NCI-H69 (cell line): ENCODE data around the gene GALC.
A peak's percentile ranks its signal among the peaks of the same experiment; 100 is the strongest.
"Not testable (repeated sequence)": the region's sequence is repeated elsewhere in the genome, so short reads cannot be mapped to it uniquely, and the experiment has no call there.

ENCODE experiments used
- DNase-seq: peaks from one replicate; lab custom pipeline; 2025; lab: John Stamatoyannopoulos, UW

GALC gene

DNA sequence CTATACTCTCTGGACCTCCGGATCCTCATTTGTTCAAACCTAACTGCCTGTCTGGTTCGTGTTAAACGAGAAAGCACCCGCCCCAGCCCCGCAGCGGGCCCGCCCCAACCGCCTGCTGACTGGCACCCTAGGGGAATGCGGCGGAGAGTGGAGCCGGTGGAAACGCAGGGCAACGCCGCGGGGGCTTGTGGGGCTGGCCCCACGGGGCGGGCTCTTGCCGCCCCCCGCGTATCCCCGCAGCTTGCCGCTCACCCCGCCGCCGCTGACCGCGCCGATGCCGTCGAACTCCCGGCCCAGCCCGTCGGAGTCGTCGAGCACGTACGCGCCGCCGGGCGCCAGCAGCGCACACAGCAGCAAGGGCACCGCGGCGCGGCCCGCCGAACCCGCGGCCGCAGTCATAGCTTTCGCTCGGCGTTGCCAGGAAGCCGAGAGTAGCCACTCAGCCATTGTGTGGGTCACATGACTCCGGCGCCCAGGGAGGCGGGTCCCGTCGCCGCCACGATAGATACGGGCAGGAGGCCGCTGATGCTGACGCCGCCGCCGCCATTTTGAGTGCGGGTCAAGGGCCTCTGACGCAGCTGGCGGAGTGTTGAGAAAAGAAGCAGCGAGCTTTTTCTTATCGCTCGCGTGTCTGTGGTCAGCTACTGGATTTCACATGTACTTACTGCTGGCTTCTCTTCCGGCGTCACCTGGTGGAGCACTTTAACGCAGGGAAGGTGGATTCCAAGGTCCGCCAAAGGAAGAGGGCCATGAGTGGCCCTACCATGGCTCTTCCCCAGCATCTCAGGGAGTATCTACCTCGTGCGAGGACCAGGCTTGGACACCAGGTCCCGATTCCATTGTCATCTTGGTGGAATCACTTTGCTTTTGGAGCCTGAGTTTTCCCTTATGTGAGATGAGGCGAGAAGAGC lies at the start of gene GALC:
Gene GALC, minus strand, starts transcription at position 465 of the 911 bp plus-strand sequence. Its CDS starts 18 bp downstream, at position 447.
- DNase-seq, result peak; percentile 95

DNA sequence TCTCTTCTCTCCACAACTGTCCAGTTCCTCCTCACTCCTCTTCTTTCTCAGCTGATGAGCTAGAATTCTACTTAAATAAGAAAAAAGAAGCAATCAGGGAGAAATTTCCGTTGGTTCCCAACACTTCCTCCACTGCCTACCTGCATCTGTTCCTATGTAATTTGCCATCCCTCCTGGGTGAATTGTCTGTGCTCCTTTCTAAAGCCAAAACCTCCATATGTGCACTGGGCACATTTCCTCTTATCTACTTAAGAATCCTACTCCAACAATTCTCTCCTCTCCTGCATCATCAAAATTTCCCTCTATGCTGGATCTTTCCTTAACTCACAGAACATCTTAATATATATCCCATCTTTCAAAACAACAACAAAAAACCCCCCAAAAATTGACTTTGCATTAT lies 47.2 kb upstream of the GALC start:
- no peak for DNase-seq

DNA sequence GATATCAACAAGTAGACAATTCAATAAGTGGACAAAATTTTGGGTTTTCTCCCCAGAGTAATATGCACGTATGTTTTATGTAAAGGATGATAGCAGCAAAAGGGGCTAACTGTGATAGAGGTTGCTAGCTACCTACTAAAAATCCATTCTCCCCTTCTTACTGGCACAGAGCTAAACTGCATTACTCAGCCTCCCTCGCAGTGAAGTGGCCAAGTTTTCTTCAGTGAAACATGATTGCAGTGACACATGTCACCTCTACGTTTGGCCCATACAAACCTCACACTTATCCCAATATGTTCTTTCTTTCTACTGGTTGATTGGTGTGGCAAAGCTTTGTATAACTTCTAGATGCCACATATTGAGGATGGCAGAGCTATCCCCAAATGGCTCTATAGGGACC lies 46.2 kb upstream of the GALC start:
- no peak for DNase-seq

DNA sequence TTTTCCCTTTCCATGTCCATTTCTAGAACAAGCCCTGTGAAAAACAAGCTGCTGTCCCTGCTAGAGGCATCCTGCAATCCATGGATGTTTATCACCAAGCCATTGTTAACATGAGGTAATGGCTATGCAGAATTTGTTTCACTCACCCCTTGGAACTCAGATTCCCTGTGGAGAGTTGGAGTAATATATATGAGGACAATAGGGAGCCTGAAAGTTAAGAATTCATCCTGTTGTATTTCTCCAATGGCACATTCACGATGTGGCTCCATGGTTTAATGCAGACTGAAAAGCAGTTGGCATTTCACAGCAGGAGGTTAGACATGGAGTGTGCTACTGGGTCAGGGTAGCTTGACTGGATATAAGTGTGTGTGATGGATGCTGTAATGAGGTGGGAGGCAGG lies 44.3 kb upstream of the GALC start:
- DNase-seq, result no peak

DNA sequence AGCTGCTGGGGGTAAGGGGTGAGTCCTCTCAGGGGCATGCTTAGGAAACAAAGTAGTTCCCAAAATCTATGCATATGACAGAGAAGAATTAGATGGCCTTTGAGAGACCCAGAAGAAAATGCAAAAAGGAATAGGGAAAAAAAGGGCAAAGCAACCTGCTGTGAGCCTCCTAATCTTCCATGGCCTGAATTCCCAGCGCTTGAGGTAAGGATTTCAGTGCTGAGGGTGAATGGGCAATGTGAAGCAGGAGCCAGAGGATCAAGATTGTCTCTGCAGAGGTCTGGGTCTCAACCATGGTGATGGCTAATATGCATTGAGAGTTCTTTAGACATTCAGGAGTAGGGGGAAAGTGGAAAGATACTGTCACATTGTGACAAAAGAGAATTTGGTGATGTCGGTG lies 43.4 kb upstream of the GALC start:
- DNase-seq, result no peak

DNA sequence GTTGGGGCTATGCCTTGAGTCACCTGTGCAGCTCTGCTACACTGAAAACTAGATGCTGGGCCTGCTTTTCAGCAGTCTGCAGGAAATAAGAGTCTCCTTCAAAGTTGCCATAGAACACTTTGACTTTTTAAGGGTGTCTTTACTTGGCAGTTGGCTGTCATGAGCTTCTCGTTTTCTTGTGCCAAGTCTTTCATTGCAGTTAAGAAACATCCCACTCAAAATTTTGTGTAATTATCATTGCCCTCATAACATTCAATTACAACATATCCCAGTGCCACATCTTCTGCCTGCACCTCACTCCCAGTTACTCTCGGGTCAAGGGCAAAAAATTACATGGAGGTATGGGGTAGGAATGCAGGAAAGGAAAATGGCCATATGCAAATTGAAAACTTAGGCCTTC lies 41.1 kb upstream of the GALC start:
- DNase-seq, result no peak

DNA sequence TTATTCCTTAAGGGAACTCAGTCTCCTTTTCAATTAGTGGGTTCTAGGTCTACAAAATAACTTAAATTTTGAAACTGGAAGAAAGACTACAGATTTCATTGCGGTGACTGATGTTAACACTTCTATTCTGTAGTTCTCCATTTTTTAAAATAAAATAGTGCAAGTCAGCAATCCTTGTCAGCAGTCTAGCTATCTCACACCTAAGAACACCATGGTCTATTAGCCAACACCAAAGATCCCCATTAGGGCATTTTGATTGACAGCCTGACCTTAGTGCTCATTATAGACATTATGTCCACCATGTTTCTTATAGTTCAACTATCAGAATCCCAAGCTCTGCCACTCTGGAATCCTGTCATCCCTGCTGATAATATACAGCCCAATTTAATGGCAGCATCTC lies 39.4 kb upstream of the GALC start:
- no peak for DNase-seq

DNA sequence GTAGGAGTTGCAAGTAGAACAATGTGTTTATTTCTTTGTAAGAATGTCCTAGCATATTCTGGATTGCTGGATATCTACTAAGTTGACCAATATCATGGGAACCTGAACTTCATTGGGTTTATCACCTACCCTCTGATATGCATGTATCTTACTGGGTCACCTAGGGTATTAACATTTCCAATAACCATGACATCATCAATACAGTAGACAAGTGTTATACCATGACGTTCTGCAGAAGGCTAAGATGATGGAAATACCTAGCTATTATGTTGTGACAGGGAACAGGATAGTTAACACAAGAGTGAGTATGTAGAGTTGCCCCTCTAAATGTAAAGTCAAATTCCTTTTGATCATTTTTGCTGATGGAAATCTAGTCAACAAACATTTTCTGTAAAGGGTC lies 37.9 kb upstream of the GALC start:
- no peak for DNase-seq

DNA sequence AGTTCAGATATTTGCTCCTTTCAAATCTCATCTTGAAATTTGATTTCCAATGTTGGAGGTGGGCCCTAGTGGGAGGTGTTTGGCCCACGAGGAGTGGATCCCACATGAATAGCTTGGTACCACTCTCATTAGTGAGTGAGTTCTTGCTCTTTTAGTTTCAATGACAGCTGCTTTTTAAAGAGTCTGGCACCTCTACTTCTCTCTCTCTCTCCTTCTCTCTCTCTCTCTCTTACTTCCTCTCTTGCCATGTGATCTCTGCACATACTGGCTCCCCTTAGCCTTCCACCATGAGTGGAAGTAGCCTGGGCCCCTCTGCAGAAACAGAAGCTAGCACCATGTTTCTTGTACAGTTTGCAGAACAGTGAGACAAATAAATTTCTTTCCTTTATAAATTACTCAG lies 37.1 kb upstream of the GALC start:
- DNase-seq, result no peak

DNA sequence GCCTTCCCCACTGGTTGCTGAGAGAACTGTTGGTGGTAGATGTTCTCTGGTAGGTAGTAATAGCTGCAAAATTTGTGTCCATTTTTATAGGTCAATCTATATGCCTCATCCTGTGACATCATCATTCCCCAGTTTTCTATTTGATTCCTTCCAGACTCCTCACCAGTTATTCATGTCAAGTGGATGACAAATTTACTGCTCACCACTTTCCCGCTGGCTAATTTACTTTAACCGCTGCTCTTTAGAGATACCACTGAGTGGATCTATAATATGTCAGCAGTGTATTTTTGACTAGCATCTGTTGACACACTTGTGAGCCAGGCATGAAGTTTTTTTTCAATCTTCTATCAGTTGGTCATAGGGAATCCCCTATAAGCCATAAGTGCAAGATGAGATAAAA lies 36.5 kb upstream of the GALC start:
- no peak for DNase-seq

DNA sequence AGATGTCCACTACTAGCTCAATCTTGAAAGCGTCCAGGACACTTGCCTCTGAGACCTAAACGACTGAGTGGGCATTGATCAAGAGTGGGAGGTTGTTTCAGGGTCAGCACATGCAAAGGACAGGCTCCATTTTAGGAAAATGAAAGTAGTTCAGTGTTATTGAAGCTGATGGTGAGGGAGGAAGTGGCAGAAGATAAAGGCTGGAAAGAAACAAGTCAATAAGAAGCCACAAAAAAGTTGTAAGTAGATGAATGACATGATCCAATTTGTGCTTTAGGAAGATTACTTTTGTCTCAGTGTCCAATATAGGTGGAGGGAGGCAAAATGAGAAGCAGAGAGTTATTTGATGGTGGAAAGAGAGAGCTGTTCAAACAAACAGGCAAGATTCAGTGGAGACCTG lies 33.9 kb upstream of the GALC start:
- no peak for DNase-seq

DNA sequence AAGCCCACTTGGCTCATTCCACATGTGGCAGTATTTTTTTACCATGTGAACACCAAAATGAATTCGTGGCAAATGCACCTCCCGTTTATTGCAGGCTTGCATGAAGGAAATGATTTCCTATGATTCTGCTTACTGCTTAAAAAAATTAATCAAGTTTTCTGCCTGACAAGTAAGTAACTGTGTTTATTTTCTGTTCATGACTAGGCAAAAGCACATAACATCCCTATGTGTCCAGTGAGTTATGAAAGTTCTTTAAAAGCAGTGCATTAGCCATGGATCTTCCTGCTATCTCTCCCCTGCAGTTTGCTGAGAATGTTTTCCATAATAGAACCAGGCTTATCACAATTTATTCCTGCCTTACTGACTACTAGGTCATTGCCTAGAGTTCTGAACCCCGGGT lies 32.3 kb upstream of the GALC start:
- DNase-seq, result no peak

DNA sequence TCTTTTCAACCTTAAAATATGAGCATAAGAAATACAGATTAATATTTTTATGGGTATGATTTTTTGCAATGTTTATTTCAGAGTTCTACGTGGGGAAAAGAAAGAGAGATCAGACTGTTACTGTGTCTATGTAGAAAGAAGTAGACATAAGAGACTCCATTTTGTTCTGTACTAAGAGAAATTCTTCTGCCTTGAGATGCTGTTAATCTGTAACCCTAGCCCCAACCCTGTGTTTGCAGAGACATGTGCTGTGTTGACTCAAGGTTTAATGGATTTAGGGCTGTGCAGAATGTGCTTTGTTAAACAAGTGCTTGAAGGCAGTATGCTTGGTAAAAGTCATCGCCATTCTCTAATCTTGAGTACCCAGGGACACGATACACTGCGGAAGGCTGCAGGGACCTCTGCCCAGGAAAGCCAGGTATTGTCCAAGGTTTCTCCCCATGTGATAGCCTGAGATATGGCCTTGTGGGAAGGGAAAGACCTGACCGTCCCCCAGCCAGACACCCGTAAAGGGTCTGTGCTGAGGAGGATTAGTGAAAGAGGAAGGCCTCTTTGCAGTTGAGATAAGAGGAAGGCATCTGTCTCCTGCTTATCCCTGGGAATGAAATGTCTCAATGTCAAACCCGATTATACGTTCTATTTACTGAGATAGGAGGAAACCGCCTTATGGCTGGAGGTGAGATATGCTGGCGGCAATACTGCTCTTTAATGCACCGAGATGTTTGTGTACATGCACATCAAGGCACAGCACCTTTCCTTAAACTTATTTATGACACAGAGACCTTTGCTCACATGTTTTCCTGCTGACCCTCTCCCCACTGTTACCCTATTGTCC lies 31.5 kb upstream of the GALC start:
- DNase-seq, result not testable (repeated sequence)

DNA sequence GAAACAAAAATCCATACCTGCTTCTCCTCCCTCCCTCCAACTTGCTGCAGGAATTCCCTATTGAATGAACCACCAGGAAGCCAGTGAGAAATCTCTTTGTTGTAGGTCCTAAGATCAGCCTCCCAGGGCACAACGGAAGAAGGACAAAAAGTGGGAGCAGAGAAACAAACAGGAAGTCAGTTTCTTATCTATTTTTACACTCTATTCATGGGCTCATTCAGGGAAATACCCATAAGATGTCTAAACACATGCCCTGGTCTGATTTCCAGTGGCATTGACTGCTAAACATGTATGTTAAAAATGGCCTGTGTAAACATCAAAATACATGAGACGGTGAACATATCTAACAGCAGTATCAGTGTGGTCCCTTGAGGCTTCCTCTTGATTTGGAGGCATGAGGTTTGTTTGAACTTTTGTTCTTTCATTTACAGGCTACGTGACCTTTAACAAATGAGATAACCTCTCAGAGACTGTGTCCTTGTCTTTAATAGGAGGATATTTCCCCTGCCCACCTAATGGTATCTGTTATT lies 30.7 kb upstream of the GALC start:
- no peak for DNase-seq

DNA sequence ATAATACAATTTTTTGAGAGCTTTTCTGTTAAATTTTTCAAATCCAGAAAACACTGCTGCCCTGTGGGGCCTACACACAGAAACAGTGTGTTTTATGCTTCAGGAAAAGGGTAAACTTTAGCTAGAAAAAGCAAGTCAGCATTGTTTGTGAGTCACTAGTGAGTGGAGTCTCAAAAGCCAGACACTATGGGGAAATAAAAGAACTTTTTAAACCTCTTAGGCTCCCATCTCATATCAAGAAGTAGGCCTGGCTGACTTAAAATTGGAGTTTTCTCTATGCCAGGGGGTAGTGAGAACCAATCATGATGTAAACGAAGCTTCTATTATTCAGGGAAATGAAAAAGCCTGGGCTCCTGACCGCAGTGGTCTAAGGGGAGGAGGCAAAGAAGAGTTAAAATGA lies 24.6 kb upstream of the GALC start:
- DNase-seq, result no peak

DNA sequence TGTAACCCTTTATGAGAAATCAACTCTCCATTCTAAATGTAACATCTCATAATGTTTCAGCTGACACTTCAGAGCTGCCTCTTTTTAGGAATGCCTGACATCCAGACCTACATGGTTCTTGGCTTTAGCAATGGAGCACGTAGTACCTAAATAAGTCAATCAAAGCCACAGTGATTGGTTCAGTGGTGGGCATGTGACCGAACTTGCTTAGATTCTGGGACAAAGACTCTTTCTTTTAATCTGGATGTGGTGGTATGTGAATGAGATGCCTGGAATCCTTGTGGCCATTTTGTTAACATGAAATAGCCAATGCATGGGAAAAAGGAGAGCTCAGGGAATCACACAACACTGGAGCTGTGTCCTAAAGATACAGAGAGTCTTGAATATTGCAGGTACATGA lies 23.8 kb upstream of the GALC start:
- no peak for DNase-seq

DNA sequence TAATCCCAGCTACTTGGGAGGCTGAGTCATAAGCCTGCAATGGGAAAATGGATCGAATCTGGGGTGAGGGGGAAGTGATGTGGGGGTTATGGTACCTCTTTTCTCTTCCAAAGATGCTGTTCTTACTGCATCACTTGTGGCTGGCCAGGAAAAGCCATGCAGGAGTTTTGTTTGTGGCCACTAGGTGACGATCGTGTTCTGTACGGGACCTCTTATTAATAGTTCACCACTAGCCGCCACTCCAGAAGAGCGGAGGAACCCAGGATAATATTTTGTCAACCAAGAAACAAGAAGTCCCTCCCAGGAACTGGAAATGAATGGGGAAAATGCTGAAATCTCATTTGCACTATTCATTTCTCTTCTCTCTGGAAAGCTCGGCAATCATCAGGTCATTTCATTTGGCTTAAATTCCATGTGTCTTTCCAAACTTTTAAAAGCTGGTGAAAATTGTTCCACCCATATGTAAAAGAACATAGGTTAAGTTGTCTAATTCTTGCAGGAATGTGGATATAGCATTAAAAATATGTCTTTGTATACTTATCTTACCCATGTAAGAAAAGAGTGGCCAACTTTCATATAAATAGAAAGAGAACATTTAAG lies 20.9 kb upstream of the GALC start:
- DNase-seq, result peak; percentile 72

DNA sequence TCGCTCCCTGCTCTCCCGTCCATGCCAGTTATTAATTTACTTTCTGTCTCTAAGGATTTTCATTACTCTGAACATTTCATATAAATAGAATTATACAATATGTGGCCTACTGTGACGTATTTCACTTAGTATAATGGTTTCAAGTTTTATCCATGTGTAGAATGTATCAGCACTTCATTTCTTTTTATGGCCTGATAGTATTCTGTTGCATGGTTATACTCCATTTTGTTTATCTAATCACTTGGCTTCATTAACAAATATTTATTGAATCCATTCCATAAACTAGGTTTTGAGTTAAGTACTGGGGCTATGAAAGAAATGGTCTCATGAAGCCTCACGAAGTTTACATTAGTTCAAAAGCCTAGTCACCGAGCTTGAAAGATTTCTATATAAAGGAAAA lies 19.5 kb upstream of the GALC start:
- DNase-seq, result no peak

DNA sequence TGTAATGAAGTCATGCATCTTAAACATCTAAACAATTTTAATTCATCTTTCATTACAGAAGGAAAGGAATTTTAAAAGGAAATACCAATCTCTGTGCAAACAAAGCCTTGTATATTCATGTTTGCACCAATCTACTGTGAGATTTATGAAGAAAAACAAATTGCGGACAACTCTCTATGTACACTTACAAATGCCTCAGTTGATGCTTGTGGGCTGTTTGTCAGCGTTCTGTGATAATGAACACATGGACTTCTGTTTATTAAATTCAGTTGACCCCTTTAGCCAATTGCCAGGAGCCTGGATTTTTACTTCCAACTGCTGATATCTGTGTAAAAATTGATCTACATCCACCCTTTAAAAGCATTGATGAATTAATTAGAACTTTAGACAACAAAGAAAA lies 17.3 kb upstream of the GALC start:
- no peak for DNase-seq

DNA sequence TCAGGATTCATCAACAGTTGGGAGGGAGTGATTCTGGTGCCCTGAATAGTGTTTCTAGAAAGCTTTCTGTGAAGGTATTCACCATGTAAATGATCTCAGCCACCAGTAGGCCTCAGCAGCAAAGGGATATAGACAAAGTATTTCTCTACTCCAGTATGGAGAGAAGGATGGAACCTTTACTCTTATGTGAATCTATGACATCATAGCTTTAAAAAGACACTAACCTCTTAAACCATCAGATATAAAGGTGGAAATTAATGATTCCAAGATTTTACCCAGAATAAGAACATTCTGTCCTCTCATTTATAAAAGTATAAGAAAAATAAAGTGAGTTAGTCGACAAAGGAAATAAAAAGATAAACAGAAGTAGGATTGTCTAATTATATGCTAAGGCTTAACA lies 16.5 kb upstream of the GALC start:
- DNase-seq, result no peak

DNA sequence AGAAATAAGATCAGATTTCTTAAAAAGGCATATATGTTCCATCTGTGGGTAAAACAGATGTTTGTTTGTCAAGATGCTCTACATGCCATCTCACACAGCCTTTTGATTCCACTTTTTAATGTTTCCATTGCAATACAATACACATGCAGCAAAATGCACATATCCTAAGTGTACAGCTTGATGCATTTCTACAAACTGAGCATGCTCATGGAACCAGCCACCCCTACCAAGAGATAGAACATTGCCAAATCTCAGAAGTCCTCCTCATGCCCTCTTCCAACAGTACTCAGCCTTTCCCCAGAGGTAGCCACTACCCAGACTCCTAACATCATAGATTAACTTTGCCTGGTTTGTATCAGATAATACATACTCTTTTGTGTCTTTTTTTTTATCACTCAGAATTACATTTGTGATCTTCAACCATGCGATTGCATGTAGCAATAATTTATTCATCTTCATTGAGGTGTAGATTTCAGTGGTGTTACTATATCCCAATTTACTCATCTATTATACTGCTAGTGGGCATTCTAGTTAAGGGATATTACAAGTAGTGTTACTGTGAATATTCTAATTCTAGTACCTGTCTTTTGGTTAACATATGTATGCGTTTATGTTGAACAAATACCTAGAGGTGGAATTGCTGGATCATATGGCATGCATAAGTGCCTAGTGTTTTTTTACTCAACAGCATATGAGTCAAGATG lies 15.2 kb upstream of the GALC start:
- no peak for DNase-seq

DNA sequence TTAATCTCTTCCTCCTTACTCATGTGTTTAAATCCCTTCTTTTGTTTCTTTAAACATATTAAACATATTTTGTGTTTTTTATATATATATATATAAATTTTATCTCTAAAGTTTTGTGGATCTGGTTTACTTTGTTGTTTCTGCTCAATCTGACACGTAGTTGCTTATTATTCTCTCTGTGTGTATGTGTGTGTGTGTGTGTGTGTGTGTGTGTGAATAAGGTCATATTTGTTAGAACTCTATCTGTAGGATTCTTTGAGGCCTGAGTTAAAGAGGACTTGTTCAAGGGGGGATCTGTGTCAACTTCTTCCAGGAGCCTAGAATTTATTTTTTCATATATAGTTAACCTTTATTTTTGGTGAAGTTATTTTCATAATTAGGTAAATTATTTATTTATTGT lies 14.6 kb upstream of the GALC start:
- DNase-seq, result no peak
